CD4-positive, CD25-positive, alpha-beta regulatory T cell (primary cell): ENCODE measurements around the gene SLC16A8. TPM values are rescaled to one million over a fixed set of nuclear protein-coding genes. Genes with fewer than 3 reads are reported as not detected.

Experiments
- ATAC-seq, 2 donors: fragments of 150-1000 bp; cut with Tn5 transposase; one replicate each; pipeline ENCODE4 v1.10.0; 2021; ENCODE audit warnings: low read depth in 2 of 2, moderate number of reproducible peaks in 2 of 2, moderate library complexity in 1 of 2
- DNase-seq, 3 donors: peaks; one replicate each; pipeline versions ENCODE4 v3.0.0 to v3.0.0-alpha.2; 2012 to 2022; ENCODE audit warnings: mixed read lengths in 1 of 3
- H3K27ac ChIP-seq: one replicate; pipeline ENCODE4 v1.7.0; 2013; ENCODE audit warnings: mild to moderate bottlenecking, low read length; ENCODE audit not compliant: insufficient read depth, poor library complexity, severe bottlenecking
- H3K27me3 ChIP-seq: one replicate; pipeline ENCODE4 v1.7.0; 2013; ENCODE audit warnings: low read length; ENCODE audit not compliant: control insufficient read depth, insufficient read depth
- H3K36me3 ChIP-seq: one replicate; pipeline ENCODE4 v1.7.0; 2013; ENCODE audit warnings: mild to moderate bottlenecking, low read length, moderate library complexity; ENCODE audit not compliant: control insufficient read depth, insufficient read depth
- H3K4me1 ChIP-seq: 2 replicates; pipeline ENCODE4 v1.7.0; 2013; ENCODE audit warnings: mild to moderate bottlenecking, low read length; ENCODE audit not compliant: insufficient read depth, control insufficient read depth, poor library complexity, severe bottlenecking
- H3K4me3 ChIP-seq: one replicate; pipeline ENCODE4 v1.7.0; 2013; ENCODE audit warnings: low read depth, mild to moderate bottlenecking, low read length, moderate library complexity
- H3K9me3 ChIP-seq, 2 experiments: 1 replicate in 1 of 2; 2 replicates in 1 of 2; pipeline ENCODE4 v1.7.0; 2013; ENCODE audit warnings: low read length in 2 of 2, mild to moderate bottlenecking in 1 of 2, moderate library complexity in 1 of 2; ENCODE audit not compliant: control insufficient read depth in 2 of 2
- H3K27ac Mint-ChIP-seq, 3 donors: one replicate each; pipeline ENCODE4 v1.8.0; 2020 to 2022; ENCODE audit warnings: mild to moderate bottlenecking in 3 of 3, mixed read lengths in 3 of 3, moderate library complexity in 2 of 3
- H3K27me3 Mint-ChIP-seq: one replicate; pipeline ENCODE4 v1.8.0; 2022; ENCODE audit warnings: mild to moderate bottlenecking, mixed read lengths
- H3K36me3 Mint-ChIP-seq: one replicate; pipeline ENCODE4 v1.8.0; 2020; ENCODE audit warnings: mixed read lengths
- H3K4me1 Mint-ChIP-seq, 4 donors: one replicate each; pipeline ENCODE4 v1.8.0; 2020 to 2022; ENCODE audit warnings: mixed read lengths in 4 of 4, mild to moderate bottlenecking in 1 of 4
- H3K4me3 Mint-ChIP-seq, 4 donors: one replicate each; pipeline ENCODE4 v1.8.0; 2020 to 2022; ENCODE audit warnings: mild to moderate bottlenecking in 4 of 4, mixed read lengths in 4 of 4, moderate library complexity in 3 of 4
- H3K9me3 Mint-ChIP-seq, 7 donors: one replicate each; pipeline ENCODE4 v1.8.0; 2020 to 2022; ENCODE audit warnings: mixed read lengths in 7 of 7, mild to moderate bottlenecking in 3 of 7, moderate library complexity in 2 of 7
- polyA plus RNA-seq, 4 donors: library from polyadenylated mRNA; unstranded; fragments of 300-500 nt; fragmentation: Illumina TruSeq; gene quantifications; one replicate each; pipeline ENCODE4 v1.2.3, GENCODE V29; 2021
- total RNA-seq: library from RNA; stranded (reverse); gene quantifications from one replicate; pipeline ENCODE4 v1.2.3, GENCODE V29; 2022

Gene SLC16A8
- total RNA-seq (not detected), polyA plus RNA-seq (not detected)

GRCh38 chr22:38083931-38084631 lies at the start of gene SLC16A8:
SLC16A8 (minus strand) TSS chr22:38084184; CDS start chr22:38082873, 1,311 bp downstream.
- H3K9me3 Mint-ChIP-seq, result peaks cover 0 to 4% (median 0%) of the 10 kb centered on the region in 7 donors
- H3K36me3 Mint-ChIP-seq, result peaks cover 5% of the 10 kb centered on the region
- ATAC-seq (no peak), DNase-seq (no peak)
- Histone ChIP-seq H3K27ac (no peak within 1 kb of the TSS), H3K4me1 (peaks cover 17% of the 10 kb centered on the region), H3K27me3 (no peaks in the 10 kb centered on the region), H3K4me3 (no peak within 1 kb of the TSS), H3K36me3 (no peaks in the 10 kb centered on the region), H3K9me3 (no peaks in the 10 kb centered on the region)
- H3K27me3 Mint-ChIP-seq, result peaks cover 23% of the 10 kb centered on the region
- peak within 1 kb of the TSS in 1 of 4 donors; percentile 7 for H3K4me3 Mint-ChIP-seq
- H3K4me1 Mint-ChIP-seq, result peaks cover 0 to 13% (median 0%) of the 10 kb centered on the region in 4 donors
- no peak within 1 kb of the TSS for H3K27ac Mint-ChIP-seq

GRCh38 chr22:38133331-38133730 lies 49.3 kb upstream of the SLC16A8 start:
- Histone ChIP-seq H3K36me3 (peaks cover 55% of the 10 kb centered on the region), H3K9me3 (no peaks in the 10 kb centered on the region), H3K27me3 (no peaks in the 10 kb centered on the region), H3K4me3 (no peak overlapping the region), H3K27ac (no peak overlapping the region), H3K4me1 (no peaks in the 10 kb centered on the region)
- ATAC-seq (no peak), DNase-seq (no peak)
- H3K4me3 Mint-ChIP-seq, result no peak overlapping the region
- H3K9me3 Mint-ChIP-seq, result no peaks in the 10 kb centered on the region
- peaks cover 18% of the 10 kb centered on the region for H3K36me3 Mint-ChIP-seq
- no peaks in the 10 kb centered on the region for H3K27me3 Mint-ChIP-seq
- H3K27ac Mint-ChIP-seq, result no peak overlapping the region
- no peaks in the 10 kb centered on the region for H3K4me1 Mint-ChIP-seq

- Histone ChIP-seq H3K9me3 (no peaks in the 10 kb centered on the region), H3K4me1 (no peaks in the 10 kb centered on the region), H3K36me3 (peaks cover 51% of the 10 kb centered on the region), H3K27ac (no peak overlapping the region), H3K27me3 (no peaks in the 10 kb centered on the region), H3K4me3 (no peak overlapping the region)
- DNase-seq (no peak), ATAC-seq (no peak)
- H3K36me3 Mint-ChIP-seq, result peaks cover 18% of the 10 kb centered on the region
- no peaks in the 10 kb centered on the region for H3K4me1 Mint-ChIP-seq
- no peak overlapping the region for H3K27ac Mint-ChIP-seq
- no peaks in the 10 kb centered on the region for H3K9me3 Mint-ChIP-seq
- H3K27me3 Mint-ChIP-seq, result no peaks in the 10 kb centered on the region
- no peak overlapping the region for H3K4me3 Mint-ChIP-seq
These were observed 48.8 kb upstream of the SLC16A8 start for GRCh38 chr22:38132794-38133193.

GRCh38 chr22:38132136-38132535 lies 48.2 kb upstream of the SLC16A8 start:
- Histone ChIP-seq H3K9me3 (no peaks in the 10 kb centered on the region), H3K27ac (no peak overlapping the region), H3K4me1 (no peaks in the 10 kb centered on the region), H3K36me3 (peaks cover 47% of the 10 kb centered on the region), H3K4me3 (no peak overlapping the region), H3K27me3 (no peaks in the 10 kb centered on the region)
- Mint-ChIP-seq H3K4me3 (peak overlapping the region in 1 of 4 donors; percentile 57), H3K27me3 (no peaks in the 10 kb centered on the region), H3K36me3 (peaks cover 18% of the 10 kb centered on the region), H3K9me3 (no peaks in the 10 kb centered on the region), H3K4me1 (no peaks in the 10 kb centered on the region), H3K27ac (no peak overlapping the region)
- ATAC-seq (no peak), DNase-seq (no peak)

- Mint-ChIP-seq H3K27ac (no peak overlapping the region), H3K4me3 (no peak overlapping the region), H3K9me3 (no peaks in the 10 kb centered on the region), H3K36me3 (peaks cover 18% of the 10 kb centered on the region), H3K27me3 (no peaks in the 10 kb centered on the region), H3K4me1 (no peaks in the 10 kb centered on the region)
- no peak overlapping the region for H3K4me3 ChIP-seq
- ATAC-seq (no peak), DNase-seq (no peak)
- H3K27me3 ChIP-seq, result no peaks in the 10 kb centered on the region
- peaks cover 42% of the 10 kb centered on the region for H3K36me3 ChIP-seq
- H3K4me1 ChIP-seq, result no peaks in the 10 kb centered on the region
- no peak overlapping the region for H3K27ac ChIP-seq
- no peaks in the 10 kb centered on the region for H3K9me3 ChIP-seq
These were observed 47.4 kb upstream of the SLC16A8 start for GRCh38 chr22:38131399-38131798.

GRCh38 chr22:38129856-38130255 lies 45.9 kb upstream of the SLC16A8 start:
- H3K4me3 Mint-ChIP-seq, result no peak overlapping the region
- no peaks in the 10 kb centered on the region for H3K27me3 ChIP-seq
- H3K4me3 ChIP-seq, result no peak overlapping the region
- H3K4me1 Mint-ChIP-seq, result no peaks in the 10 kb centered on the region
- H3K9me3 ChIP-seq, result no peaks in the 10 kb centered on the region
- H3K36me3 ChIP-seq, result peaks cover 37% of the 10 kb centered on the region
- no peaks in the 10 kb centered on the region for H3K4me1 ChIP-seq
- DNase-seq (no peak), ATAC-seq (no peak)
- no peak overlapping the region for H3K27ac Mint-ChIP-seq
- no peak overlapping the region for H3K27ac ChIP-seq
- no peaks in the 10 kb centered on the region for H3K27me3 Mint-ChIP-seq
- H3K36me3 Mint-ChIP-seq, result peaks cover 12% of the 10 kb centered on the region
- H3K9me3 Mint-ChIP-seq, result no peaks in the 10 kb centered on the region

- Mint-ChIP-seq H3K4me1 (no peaks in the 10 kb centered on the region), H3K9me3 (no peaks in the 10 kb centered on the region), H3K36me3 (peaks cover 9% of the 10 kb centered on the region), H3K27ac (no peak overlapping the region), H3K4me3 (no peak overlapping the region), H3K27me3 (no peaks in the 10 kb centered on the region)
- H3K4me1 ChIP-seq, result no peaks in the 10 kb centered on the region
- peaks cover 37% of the 10 kb centered on the region for H3K36me3 ChIP-seq
- no peaks in the 10 kb centered on the region for H3K27me3 ChIP-seq
- H3K9me3 ChIP-seq, result no peaks in the 10 kb centered on the region
- H3K4me3 ChIP-seq, result no peak overlapping the region
- no peak overlapping the region for H3K27ac ChIP-seq
- ATAC-seq (no peak), DNase-seq (no peak)
These were observed 45.0 kb upstream of the SLC16A8 start for GRCh38 chr22:38129021-38129420.

GRCh38 chr22:38127869-38128268 lies 43.9 kb upstream of the SLC16A8 start:
- no peak overlapping the region for H3K4me3 ChIP-seq
- no peaks in the 10 kb centered on the region for H3K27me3 Mint-ChIP-seq
- peaks cover 32% of the 10 kb centered on the region for H3K36me3 ChIP-seq
- no peak overlapping the region for H3K27ac Mint-ChIP-seq
- ATAC-seq, result no peak
- no peak overlapping the region for H3K4me3 Mint-ChIP-seq
- no peaks in the 10 kb centered on the region for H3K9me3 ChIP-seq
- no peaks in the 10 kb centered on the region for H3K9me3 Mint-ChIP-seq
- no peaks in the 10 kb centered on the region for H3K4me1 Mint-ChIP-seq
- H3K36me3 Mint-ChIP-seq, result peaks cover 9% of the 10 kb centered on the region
- H3K27ac ChIP-seq, result no peak overlapping the region
- no peaks in the 10 kb centered on the region for H3K27me3 ChIP-seq
- no peaks in the 10 kb centered on the region for H3K4me1 ChIP-seq
- DNase-seq, result no peak
